NCI-H1436 treated with DMSO at 0.1 percent for 48 hours (cell line): ENCODE data around the gene PRSS58.

Experiments used
- DNase-seq: peaks from one replicate; lab custom pipeline; 2025; lab: John Stamatoyannopoulos, UW

The PRSS58 gene, protein sequence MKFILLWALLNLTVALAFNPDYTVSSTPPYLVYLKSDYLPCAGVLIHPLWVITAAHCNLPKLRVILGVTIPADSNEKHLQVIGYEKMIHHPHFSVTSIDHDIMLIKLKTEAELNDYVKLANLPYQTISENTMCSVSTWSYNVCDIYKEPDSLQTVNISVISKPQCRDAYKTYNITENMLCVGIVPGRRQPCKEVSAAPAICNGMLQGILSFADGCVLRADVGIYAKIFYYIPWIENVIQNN

DNA sequence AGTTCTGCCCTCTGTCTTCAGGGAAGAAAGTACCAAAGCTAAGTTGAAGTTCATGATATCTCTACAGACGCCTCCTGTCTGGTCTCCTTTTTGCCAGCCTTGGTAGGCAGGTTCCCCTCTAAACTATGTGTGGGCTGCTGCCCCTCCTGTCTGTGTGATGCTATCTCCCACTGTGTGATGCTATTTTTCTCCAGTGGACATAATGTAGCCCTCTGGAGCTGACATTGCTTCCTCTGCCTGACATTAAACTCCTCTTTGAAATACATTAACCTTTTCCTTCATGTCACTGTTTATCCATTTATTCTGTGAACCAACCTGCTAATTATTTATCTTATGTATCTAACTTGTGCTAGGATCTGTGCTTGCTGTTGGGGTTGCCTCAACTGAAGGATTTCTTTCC is at the start of gene PRSS58:
Gene PRSS58 (minus strand): TSS at position 101 of the 400 bp plus-strand sequence. CDS start 351 bp downstream, outside the sequence.
- DNase-seq, result no peak

GRCh38 chr7:142307246-142307900 is 49.5 kb upstream of the PRSS58 start:
- no peak for DNase-seq

DNA sequence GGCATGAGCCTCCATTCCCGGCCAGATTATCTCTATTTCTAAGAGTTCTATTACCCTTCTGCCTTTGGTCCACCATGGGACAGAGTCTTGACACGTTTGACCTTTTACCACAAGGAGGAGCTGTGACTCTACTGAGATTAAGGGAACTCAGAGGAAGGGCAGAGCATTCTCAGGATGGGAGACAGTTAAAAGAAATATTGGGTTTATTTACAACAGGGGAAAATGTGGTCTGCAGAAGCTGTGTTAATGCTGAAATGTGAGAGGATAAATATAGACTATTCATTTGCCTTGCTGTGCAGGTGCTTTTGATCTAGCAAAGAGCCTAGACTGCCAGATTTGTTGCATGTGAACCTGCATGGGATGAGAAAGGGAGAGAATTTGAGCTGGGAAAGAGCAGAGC is 45.8 kb upstream of the PRSS58 start:
- DNase-seq, result no peak

DNA sequence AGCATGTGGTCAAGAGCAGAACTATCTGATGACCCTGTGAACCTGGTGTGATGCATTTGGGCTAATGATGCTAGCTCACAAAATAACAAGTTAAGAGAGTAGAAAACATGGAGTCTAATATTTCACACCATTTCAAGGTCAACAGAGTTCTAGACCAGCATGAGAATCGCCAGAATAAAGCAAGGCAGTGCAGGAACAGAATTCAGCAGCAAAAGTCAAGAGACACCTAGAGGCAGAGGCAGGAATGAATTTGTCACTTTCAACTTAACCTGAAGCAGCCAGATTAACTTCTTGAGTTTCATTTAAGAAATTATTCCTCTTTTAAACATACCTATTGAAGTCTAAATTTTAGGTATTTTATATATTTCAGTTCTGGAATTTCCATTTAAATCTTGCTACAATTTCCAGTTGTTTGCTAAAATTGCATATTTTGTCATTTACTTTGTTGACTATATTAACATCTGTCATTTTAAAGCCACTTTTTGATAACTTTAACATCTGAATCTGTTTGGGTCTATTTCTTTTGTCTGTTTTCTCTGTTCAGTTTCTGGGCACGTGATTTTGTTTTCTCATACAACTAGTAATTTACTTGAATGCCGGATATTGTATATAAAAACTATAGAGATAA is 44.2 kb upstream of the PRSS58 start:
- no peak for DNase-seq

DNA sequence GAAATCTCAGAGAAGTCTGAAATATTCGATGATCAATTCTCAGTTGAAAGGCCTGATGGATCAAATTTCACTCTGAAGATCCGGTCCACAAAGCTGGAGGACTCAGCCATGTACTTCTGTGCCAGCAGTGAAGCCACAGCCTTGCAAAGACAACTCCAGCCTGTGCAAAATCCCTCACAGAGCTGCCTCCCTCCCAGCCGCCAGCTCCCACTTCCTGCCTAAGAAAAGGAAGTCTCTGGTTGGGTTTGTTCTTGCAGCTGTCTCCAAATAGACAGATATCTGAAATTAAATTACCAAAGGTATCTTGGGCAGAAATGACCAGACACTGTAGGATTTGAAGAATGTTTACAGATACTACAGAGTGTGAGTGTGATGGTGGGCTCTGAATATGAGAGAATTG is 43.4 kb upstream of the PRSS58 start:
- no peak for DNase-seq

DNA sequence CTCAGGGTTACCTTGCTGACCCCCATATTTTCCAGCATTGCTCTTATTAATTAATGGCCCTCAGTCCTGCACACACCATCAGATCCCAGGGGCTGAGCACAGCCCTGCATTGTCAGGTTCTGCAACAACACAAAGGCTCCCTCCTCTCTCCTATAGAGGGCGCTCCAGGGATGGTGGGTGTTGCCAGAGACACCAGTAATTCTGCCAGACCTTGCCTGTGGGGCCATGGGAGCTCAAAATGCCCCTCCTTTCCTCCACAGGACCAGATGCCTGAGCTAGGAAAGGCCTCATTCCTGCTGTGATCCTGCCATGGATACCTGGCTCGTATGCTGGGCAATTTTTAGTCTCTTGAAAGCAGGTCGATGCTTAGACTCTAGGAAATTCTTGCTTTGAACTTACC is 42.8 kb upstream of the PRSS58 start:
- no peak for DNase-seq

DNA sequence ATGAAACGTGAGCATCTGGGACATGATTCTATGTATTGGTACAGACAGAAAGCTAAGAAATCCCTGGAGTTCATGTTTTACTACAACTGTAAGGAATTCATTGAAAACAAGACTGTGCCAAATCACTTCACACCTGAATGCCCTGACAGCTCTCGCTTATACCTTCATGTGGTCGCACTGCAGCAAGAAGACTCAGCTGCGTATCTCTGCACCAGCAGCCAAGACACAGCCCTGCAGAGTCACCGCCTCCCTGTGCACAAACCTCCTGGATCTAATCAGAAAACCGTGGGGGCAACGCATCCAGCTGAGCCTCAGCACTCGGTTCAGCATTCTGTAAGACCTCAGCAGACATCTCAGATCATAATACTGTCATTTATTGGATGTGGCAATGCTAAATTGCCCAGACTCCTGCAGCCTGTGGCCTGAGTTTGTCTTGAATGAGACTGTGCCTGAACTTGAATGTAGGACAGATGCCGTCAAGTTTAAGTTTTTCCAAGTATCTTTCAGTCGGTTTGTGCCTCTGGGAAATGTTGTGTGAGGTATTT is 41.5 kb upstream of the PRSS58 start:
- no peak for DNase-seq

GRCh38 chr7:142298627-142299026 is 40.8 kb upstream of the PRSS58 start:
- no peak for DNase-seq

GRCh38 chr7:142298009-142298408 is 40.2 kb upstream of the PRSS58 start:
- DNase-seq, result no peak

DNA sequence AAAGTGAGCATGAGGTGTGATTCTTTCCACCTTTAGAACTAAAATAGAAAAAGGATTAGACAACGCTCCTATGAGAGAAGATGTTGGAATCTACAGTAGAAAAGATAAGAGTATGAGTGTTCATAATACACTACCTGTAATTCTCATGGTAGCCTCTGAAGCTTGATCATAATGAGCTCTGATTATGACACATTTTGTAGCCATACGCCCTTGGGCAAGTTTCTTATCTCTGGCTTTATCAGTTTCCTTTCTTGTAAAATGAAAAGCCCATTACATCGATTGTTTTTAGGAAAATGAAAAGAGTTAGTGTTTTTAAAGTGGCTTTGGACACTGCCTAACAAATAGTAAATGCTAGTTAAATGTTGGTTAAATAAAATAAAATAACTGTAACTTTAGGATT is 22.4 kb upstream of the PRSS58 start:
- DNase-seq, result no peak

DNA sequence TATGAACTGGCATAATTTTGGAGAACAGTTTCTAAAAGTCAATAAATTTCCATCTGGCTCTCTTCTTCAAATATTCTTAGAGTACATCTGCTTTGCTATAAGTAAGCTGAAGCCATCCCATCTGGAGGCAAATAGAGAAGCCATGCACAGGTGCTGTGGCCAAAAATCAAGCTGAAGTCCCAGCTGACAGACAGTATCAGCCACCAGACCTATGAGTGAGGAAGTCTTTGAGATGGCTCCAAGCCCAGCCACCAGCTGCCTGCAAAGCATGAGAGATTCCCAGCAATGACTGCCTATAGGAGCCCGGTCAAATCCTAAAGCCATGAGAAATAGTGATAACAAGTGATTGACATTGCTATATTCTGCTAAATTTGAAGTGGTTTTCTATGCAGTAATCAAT is 21.7 kb upstream of the PRSS58 start:
- no peak for DNase-seq

- DNase-seq, result no peak
Measured at GRCh38 chr7:142275028-142275427, 17.2 kb upstream of the PRSS58 start.

DNA sequence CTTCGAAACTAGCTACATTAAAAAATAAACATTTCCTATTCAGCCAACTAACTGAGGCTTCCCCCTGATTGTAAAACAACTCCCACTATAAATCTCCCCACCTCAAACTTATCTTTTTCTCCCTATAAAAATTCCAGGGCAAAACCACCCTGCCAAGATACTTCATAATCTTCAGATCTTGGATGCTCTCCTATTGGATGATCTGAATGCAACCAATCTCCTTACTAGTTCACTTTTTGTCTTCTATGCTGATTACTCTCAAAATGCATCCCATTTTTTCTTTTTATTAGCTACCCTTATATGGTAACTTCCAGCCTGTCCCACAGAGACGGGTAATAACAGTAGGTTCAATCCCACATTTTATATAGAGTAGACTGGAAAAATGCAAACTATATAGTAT is 15.0 kb upstream of the PRSS58 start:
- DNase-seq, result no peak

GRCh38 chr7:142263598-142264380 is 5.9 kb upstream of the PRSS58 start:
- no peak for DNase-seq

- DNase-seq, result no peak
Measured at GRCh38 chr7:142250705-142251104, 7.2 kb downstream of the PRSS58 start.

DNA sequence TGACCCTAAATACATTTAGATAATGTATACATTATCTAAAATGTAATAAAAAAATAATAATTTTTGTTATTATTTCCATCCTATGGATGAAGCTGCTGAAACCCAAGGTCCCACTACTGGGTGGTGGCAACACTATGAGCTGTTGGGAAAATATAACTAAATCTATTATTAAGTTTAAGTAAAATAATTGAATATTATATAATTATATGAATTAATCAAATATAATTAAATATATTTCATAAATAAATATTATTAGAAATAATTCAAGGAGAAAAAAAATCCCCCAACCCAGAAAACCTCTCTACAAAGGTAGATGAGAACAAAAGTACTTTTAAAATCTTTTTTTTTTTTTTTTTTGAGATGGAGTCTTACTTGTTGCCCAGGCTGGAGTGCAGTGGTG is 7.9 kb downstream of the PRSS58 start:
- DNase-seq, result no peak

- DNase-seq, result no peak
Measured at GRCh38 chr7:142248166-142249160, 9.4 kb downstream of the PRSS58 start.

GRCh38 chr7:142243823-142244222 is 14.0 kb downstream of the PRSS58 start:
- DNase-seq, result no peak

- no peak for DNase-seq
Measured at GRCh38 chr7:142240546-142240945, 17.3 kb downstream of the PRSS58 start.

- DNase-seq, result no peak
Measured at GRCh38 chr7:142231716-142232115, 26.1 kb downstream of the PRSS58 start.

- DNase-seq, result no peak
Measured at GRCh38 chr7:142228537-142229104, 29.2 kb downstream of the PRSS58 start.
